Islet of Langerhans (tissue), 1 donor: ENCODE results near the gene ADAMTS19.
"Not testable (repeated sequence)": the region's sequence is repeated elsewhere in the genome, so short reads cannot be mapped to it uniquely, and the experiment has no call there.

ENCODE experiments used
- FAIRE-seq: peaks from one replicate; lab custom pipeline; 2011; peaks lifted over from hg19 to GRCh38; lab: Jason Lieb, UNC

ADAMTS19 gene

DNA sequence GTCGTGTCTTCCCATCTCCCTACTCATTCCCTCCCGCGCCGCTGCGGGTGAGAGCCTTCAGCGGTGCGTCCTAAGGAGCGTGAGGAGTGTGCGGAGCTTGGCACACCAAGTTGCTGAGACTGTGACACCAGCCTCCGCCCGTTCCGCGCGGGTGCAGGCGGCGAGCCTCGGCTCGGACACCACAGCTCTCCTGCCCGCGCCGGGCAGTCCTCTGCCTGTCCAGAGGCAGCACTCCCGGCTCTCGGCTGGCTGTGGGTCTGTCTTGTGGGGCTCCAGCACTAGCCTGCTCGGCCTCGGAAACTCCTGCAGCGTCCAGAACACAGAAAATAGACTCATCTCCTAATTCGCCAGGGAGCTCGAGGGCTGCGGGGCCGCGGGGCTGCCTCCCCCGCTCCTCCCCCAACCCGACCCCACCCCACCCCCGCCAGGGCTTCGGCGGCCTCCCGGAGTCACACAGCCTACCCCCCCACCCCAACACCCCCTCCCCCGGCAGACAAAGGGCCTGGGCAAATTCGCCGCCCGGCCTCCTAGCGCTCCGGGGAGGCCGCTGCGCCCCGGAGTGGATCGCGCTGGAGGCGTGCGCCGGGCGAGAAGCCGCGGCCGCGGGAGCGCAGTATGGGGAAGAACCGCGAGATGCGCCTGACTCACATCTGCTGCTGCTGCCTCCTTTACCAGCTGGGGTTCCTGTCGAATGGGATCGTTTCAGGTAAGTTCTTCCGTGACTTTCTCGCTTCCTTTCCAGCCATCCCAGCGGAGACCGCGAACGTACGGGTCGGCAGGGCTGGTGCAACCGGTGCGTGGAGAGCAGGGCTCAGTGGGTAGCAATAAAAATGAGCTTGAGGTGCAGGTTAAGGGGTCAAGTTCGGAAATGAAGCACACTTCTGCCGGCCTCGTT is at the start of gene ADAMTS19:
ADAMTS19 (plus strand) TSS at position 522 of the 895 bp plus-strand sequence; CDS start at position 616, 94 bp downstream.
- no peak for FAIRE-seq

DNA sequence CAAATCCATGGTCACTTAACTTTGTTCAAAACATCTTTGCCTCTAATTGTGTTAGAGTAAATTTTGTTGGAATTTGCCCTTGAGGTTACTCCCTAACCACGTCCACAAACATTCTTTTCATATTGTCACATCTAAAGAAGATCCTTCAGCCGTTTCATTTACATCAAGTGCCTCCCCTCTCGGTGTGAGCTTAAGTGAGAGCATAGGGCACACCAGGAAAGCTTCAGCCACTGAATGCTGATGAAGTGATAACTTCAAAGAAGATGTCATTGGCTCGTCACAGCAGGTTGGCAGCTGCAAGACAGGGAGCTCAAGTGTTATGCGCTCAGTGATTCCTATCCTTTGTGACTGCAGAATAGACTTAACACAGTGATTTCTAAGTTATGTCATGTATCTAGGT is 49.6 kb upstream of the ADAMTS19 start:
- FAIRE-seq = no peak

GRCh38 chr5:129412721-129413120 is 47.4 kb upstream of the ADAMTS19 start:
- FAIRE-seq = no peak

DNA sequence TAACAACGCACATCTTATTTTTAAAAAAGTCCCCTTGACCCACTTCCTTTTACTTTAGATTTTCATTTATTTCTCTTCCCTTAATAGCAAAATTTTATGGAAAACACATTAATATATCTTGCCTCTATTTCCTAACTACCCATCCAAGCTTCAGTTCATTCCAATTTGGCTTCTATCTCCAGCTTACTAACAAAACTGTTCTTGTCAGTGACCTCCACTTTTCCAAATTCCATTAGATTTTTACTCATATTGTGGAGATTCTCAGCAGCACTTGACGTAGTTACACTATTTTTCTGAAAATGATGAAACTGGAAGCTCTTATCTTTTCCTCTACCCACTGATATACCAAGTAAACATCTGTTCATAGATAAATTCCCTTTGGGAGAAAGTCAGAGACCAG is 46.5 kb upstream of the ADAMTS19 start:
- FAIRE-seq = no peak

GRCh38 chr5:129419292-129419691 is 40.8 kb upstream of the ADAMTS19 start:
- no peak for FAIRE-seq

- no peak for FAIRE-seq
These were observed 35.1 kb upstream of the ADAMTS19 start for GRCh38 chr5:129425031-129425430.

GRCh38 chr5:129426071-129426470 is 34.0 kb upstream of the ADAMTS19 start:
- no peak for FAIRE-seq

DNA sequence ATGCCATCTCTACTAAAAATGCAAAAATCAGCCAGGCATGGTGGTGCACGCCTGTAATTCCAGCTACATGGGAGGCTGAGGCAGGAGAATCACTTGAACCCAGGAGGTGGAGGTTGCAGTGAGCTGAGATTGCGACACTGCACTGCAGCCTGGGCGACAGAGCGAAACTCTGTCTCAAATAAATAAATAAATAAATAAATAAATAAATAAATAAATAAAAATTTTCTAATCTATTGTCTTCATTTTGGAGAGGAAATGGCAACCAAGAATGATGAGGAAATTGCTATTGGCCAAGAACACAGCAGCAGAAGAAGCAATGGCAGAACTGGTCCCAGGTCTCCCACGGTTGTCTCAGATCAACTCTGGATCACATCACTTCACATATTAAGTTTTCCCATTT is 31.5 kb upstream of the ADAMTS19 start:
- FAIRE-seq = not testable (repeated sequence)

GRCh38 chr5:129431406-129431805 is 28.7 kb upstream of the ADAMTS19 start:
- no peak for FAIRE-seq

DNA sequence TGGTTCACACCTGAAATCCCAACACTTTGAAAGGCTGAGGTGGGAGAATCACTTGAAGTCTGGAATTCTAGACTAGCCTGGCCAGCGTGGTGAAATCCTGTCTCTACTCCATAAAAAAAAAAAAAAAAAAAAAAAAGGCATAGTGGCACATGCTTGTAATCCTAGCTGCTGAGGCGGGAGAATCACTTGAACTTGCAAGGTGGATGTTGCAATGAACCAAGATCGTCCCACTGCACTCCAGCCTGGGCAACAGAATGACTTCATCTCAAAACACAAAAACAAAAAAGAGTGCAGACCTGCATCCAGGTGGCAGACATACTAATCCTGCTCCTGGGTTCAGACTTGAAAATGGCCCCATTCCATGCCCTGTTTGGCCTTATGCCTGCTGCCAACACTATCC is 21.8 kb upstream of the ADAMTS19 start:
- no peak for FAIRE-seq

DNA sequence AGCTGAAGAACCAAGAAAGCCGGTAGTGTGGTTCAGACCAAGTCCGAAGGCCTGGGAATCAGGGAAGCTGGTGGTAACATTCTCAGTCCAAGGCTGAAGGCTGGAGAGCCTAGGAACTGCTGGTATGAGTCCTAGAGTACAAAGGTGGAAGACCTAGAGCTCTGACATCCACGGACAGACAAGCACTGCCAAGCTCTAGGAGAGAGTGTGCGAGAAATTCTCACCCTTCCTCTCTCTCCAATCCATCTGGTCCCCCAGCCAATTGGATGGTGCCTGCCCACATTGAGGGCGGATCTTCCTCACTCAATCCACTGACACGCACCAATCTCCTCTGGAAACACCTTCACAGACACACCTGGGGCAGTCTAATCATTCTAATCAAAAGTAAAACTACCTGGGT is 19.7 kb upstream of the ADAMTS19 start:
- no peak for FAIRE-seq

DNA sequence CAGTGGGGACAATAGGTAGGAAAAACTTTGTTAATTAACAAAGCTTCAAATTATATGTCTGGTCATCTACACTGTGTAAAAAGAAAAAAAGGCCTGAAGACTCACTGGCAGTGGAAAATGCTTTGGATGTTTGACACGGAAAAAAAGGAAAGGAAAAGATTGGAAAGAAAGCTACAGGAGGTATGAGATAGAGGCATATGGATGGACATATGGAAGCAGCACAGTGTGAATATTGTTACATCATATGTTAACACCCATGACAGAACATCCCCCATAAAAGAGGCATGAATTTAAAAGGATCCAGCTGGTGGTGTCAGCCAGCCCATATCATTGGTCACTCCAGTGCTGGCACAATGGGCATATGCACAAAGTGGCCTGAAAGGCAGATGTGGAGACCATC is 19.0 kb upstream of the ADAMTS19 start:
- no peak for FAIRE-seq

DNA sequence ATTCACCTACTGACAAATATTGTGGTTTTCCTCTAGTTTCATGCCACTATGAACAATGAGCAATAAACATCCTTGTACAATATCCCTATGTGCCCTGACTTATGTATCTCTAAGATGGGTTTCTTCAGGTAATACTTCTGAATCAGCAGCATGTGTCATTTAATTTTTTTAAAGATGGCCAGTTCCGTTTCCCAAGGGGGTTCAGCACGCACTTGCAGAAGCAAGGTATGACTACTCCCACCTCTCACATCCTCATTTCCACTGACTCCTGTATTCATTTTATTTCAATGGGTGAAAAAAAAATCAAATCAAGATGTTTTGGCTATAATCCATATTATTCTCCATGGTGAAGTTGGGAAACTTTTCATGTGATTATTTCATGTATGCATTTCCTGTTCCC is 14.7 kb upstream of the ADAMTS19 start:
- FAIRE-seq = no peak

DNA sequence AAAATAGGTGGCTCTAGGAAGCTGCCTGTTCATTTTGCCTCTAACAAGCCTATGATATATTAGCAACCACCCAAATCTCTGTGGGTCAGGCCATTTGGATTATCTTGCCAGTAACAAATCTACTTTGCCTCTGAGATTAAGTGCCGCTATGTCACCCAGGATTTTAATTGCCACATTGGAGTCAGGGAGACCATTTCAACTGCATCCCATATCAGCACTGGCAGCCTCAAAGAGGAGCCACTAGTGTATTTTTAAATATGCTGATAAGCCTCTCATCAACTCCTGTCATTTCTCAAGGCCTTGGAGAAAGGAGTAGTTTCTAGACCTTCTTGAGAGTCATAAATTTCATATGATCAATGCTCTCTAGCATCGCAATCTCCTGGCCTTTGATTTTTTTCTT is 12.1 kb upstream of the ADAMTS19 start:
- no peak for FAIRE-seq

DNA sequence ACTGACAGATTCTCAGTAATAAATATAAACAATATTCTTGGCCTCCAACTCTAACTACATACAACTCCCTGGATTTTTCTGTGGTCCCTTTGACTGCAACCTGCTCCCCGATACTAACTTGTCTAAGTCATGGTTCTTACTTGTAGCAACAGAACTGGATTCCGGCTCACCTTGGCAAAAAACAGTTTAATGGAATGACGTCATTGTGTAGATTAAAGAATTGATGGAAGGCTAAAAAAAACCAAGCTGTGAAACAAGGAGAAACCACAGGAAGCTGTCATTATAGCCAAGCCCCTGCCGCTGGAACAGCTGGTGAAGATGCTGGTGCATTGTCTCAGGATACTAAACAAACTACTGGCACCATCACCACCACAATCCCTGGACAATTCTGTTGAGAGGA is 11.4 kb upstream of the ADAMTS19 start:
- FAIRE-seq = no peak

GRCh38 chr5:129454461-129454860 is 5.6 kb upstream of the ADAMTS19 start:
- no peak for FAIRE-seq

- no peak for FAIRE-seq
These were observed 685 bp upstream of the ADAMTS19 start for GRCh38 chr5:129459450-129459776.

- no peak for FAIRE-seq
These were observed 506 bp downstream of the ADAMTS19 start for GRCh38 chr5:129460672-129460935.

DNA sequence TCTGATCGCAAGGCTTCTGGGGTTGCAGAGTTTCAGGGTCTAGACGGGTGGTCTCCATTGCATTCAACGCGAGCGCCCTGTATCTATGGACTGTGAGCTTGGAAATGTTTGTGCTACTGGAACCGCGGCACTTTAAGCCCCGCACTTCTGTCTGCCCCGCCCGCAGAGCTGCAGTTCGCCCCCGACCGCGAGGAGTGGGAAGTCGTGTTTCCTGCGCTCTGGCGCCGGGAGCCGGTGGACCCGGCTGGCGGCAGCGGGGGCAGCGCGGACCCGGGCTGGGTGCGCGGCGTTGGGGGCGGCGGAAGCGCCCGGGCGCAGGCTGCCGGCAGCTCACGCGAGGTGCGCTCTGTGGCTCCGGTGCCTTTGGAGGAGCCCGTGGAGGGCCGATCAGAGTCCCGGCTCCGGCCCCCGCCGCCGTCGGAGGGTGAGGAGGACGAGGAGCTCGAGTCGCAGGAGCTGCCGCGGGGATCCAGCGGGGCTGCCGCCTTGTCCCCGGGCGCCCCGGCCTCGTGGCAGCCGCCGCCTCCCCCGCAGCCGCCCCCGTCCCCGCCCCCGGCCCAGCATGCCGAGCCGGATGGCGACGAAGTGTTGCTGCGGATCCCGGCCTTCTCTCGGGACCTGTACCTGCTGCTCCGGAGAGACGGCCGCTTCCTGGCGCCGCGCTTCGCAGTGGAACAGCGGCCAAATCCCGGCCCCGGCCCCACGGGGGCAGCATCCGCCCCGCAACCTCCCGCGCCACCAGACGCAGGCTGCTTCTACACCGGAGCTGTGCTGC is 1.0 kb downstream of the ADAMTS19 start:
- no peak for FAIRE-seq

DNA sequence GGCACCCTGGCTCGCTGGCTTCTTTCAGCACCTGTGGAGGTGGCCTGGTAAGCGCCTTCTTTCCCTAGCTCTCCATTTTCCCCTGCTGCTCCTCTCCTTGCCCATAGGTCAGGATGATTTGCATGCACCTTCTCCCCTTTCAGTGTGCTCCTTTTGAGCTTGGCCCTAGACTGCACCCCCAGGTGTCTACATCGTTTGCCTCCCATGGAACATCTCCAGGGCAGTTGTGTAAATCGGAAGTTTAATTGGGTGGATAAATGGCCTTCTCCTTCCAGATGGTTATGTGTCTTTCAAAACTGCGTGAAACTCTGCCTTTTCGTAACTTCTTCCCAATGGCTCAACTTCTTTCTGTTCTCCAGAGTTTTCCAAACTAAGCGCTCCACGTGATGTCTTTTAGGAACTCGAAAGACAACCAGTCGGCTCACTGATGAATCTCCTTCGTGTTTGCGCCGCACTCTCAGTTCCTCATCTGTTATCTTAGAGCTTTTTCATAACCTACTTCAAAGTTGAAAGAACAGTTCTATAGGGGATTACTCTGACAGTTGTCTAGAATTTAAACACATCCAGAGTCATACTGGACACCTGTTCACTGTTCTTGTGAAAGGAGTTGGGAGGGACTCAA is 1.7 kb downstream of the ADAMTS19 start:
- no peak for FAIRE-seq

DNA sequence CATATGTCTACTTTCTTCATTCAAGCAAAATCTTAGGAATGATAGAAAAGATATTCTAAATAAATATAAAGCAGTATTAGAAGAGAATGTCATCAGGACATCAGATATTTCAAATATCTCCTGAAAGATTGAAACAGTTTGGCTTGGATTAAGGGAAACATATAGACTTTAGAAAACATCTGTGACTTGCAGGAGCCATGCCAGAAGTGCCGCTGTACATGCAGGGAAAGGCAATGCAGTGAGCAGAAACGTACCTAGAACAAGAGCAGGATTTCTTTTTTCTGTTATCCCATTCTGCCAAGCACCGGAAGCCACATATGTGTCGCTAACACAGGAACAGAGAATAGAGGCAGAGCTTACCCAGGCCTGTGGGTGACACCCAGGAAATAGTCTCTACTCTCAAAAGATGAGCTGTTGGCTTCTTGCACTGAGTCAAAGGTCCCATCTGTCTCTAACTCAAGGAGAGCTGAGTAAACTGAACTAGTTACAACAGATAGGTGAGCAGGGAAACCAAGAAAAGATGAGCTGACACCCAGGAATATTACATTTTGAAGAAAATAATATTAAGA is 5.8 kb downstream of the ADAMTS19 start:
- FAIRE-seq = no peak

GRCh38 chr5:129474544-129474943 is 14.4 kb downstream of the ADAMTS19 start:
- FAIRE-seq = no peak

DNA sequence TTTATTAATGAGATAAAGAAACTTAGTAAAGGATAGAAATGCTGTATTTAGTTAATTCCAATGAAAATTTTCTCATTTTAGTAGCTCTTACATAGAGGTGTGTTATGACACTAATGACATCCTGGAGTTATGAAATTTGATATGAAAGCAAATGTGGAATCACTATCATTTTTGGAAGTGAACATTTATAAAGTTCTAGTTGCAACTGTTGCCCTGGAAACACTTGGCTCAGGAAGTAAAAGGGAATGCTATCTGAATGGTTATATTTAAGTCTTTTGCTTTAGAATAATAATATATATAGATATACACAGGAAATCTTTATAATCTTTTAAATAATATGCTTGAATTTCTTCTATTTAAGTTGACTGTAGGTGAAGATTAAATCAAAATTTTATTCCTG is 16.7 kb downstream of the ADAMTS19 start:
- no peak for FAIRE-seq
